HG03571 (cell line): ENCODE measurements around the gene ARFIP1.

Source experiments
- ATAC-seq: cut with Tn5 transposase; IDR thresholded peaks from one replicate; pipeline ENCODE4 v1.9.1; 2021; ENCODE audit not compliant: unreplicated experiment

ARFIP1 gene

DNA sequence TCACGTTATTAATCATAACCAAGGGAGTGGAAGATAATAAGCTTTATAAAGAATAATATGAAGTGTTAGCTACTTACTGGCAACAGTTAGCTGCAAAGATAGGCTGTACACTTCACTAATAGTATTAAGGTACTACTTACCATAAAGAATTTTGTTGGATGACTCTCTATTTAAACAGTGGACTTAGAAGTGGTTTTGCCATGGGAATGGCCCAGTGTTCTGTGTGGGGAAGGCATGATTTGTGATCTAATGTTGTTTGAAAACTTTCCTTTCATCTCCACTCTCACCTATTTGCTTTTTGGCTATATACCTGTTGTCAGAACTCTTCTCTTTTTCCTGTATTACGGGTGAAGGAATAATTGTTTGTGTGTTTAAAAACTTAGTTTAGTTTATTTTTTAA is 179.3 kb downstream of the ARFIP1 start:
- no peak for ATAC-seq

- no peak for ATAC-seq
These were observed 180.3 kb downstream of the ARFIP1 start for GRCh38 chr4:152960082-152960481.

- ATAC-seq: no peak
These were observed 181.4 kb downstream of the ARFIP1 start for GRCh38 chr4:152961014-152961772.

DNA sequence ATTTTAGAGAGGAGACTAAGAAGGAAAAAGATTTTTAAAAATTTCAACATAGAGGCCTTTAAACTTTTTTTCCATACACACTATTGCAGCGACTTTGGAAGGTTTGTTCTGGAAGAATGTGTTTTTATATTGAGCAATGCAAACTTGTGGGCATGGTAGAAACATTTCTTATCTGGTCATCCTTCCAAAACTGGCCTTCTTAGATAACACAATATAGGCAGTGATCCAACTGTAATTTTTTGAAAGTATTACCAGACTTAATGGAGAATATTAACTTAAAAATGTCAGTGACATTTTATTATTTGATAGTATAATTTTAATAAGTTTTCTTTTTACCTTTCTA is 182.0 kb downstream of the ARFIP1 start:
- ATAC-seq: no peak
